Loucy (cell line): Measurements from ENCODE around the gene C1orf52.

Experiments used
- EZH2phosphoT487 ChIP-seq: fragments of 200-600 bp; IDR thresholded peaks from 2 replicates; pipeline ENCODE4 v1.6.1; 2018; ENCODE audit warnings: antibody characterized with exemption, mild to moderate bottlenecking, moderate library complexity, borderline replicate concordance
- TF ChIP-seq, protein P1 (sequence below): fragments of 200-600 bp; sonication (generic); conservative IDR thresholded peaks from 2 replicates; pipeline ENCODE4 v1.5.1; 2014; ENCODE audit warnings: mild to moderate bottlenecking, antibody characterized with exemption, low read length

DNA sequence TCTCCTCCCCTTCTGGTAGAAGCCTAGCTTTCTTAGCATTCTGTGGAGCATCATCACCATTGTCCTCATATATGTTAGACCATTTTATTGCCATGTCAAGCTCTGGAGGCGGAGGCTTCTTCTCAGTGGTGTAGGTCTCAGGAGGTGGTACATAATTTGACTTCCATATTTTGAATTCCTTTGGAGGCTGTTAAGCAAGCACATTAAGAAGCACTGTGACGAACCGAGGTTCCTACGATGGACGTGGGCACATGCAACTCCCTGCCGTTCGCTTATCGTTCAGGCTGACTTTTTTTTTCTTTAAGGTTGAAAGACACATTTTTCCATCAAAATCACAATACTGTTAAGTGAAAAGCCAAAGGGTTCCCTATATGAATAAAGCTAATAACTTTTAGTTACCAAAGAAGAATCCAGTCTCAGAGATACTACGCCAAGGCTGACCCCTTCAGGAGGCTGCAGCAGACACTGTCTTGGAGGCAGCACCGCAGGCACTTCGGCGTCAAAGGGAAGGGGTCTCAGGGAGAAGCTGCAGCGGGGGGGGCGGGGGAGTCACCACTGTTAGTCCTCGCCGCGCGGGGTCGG is 835 bp downstream of the C1orf52 start:
- TF ChIP-seq, protein P1, sequence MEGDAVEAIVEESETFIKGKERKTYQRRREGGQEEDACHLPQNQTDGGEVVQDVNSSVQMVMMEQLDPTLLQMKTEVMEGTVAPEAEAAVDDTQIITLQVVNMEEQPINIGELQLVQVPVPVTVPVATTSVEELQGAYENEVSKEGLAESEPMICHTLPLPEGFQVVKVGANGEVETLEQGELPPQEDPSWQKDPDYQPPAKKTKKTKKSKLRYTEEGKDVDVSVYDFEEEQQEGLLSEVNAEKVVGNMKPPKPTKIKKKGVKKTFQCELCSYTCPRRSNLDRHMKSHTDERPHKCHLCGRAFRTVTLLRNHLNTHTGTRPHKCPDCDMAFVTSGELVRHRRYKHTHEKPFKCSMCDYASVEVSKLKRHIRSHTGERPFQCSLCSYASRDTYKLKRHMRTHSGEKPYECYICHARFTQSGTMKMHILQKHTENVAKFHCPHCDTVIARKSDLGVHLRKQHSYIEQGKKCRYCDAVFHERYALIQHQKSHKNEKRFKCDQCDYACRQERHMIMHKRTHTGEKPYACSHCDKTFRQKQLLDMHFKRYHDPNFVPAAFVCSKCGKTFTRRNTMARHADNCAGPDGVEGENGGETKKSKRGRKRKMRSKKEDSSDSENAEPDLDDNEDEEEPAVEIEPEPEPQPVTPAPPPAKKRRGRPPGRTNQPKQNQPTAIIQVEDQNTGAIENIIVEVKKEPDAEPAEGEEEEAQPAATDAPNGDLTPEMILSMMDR = 0 out of 2 replicates have a peak, but pooled peaks have one; percentile 30
- TF ChIP-seq EZH2phosphoT487 = no peak
